K562 (cell line): Measurements from ENCODE around the gene TCTN3. TPM values are rescaled to one million over a fixed set of nuclear protein-coding genes. Genes with fewer than 3 reads are reported as not detected.
A peak's percentile ranks its signal among the peaks of the same experiment; 100 is the strongest.

ENCODE experiments used
- ASH1L ChIP-seq: fragments of 450-650 bp; IDR thresholded peaks from 2 replicates; pipeline ENCODE4 v1.6.1; 2018; ENCODE audit warnings: borderline replicate concordance, mild to moderate bottlenecking, low read depth; ENCODE audit not compliant: partially characterized antibody
- BRD4 ChIP-seq: fragments of 200-600 bp; sonication (generic); IDR thresholded peaks from 2 replicates; pipeline ENCODE4 v1.6.1; 2017; ENCODE audit warnings: inconsistent platforms
- DNMT1 ChIP-seq: fragments of 450-650 bp; IDR thresholded peaks from 2 replicates; pipeline ENCODE4 v1.6.1; 2016; ENCODE audit warnings: antibody characterized with exemption, mild to moderate bottlenecking
- ETS1 ChIP-seq: conservative IDR thresholded peaks from 2 replicates; pipeline ENCODE4 v1.6.1; 2011; ENCODE audit warnings: low read depth, mild to moderate bottlenecking, low read length; ENCODE audit not compliant: control insufficient read depth
- GATA2 ChIP-seq: sonication (generic); formaldehyde crosslinking; IDR thresholded peaks from 2 replicates; pipeline ENCODE4 v1.4.0; 2020; ENCODE audit warnings: mild to moderate bottlenecking, missing genetic modification reagents
- GTF2A2 ChIP-seq: IDR thresholded peaks from 2 replicates; pipeline ENCODE4 v1.6.1; 2016; ENCODE audit warnings: mild to moderate bottlenecking, missing genetic modification characterization, missing compliant biosample characterization
- HDAC8 ChIP-seq: fragments of 450-650 bp; IDR thresholded peaks from 2 replicates; pipeline ENCODE4 v1.6.1; 2016; ENCODE audit warnings: mild to moderate bottlenecking, missing genetic modification characterization, moderate library complexity, missing compliant biosample characterization
- HNRNPUL1 ChIP-seq: fragments of 200-400 bp; formaldehyde crosslinking; IDR thresholded peaks from 2 replicates; pipeline ENCODE4 v1.6.1; 2017; ENCODE audit warnings: low read length
- IRF2 ChIP-seq: sonication (generic); formaldehyde crosslinking; IDR thresholded peaks from 2 replicates; pipeline ENCODE4 v1.8.1; 2022; ENCODE audit warnings: mild to moderate bottlenecking, missing genetic modification reagents
- KLF10 ChIP-seq: fragments of 250-450 bp; sonication (Bioruptor Pico); IDR thresholded peaks from 2 replicates; pipeline ENCODE4 v1.6.1; 2021; ENCODE audit warnings: matching md5 sums
- PCBP1 ChIP-seq: fragments of 200-400 bp; formaldehyde crosslinking; IDR thresholded peaks from 2 replicates; pipeline ENCODE4 v1.6.1; 2018; ENCODE audit warnings: mild to moderate bottlenecking, low read depth, low read length; ENCODE audit not compliant: poor library complexity, severe bottlenecking
- PHTF2 ChIP-seq: fragments of 250-450 bp; sonication (Bioruptor Pico); IDR thresholded peaks from 2 replicates; pipeline ENCODE4 v1.5.0; 2021; ENCODE audit warnings: mild to moderate bottlenecking
- SIN3A ChIP-seq, 2 experiments: fragments of 150-350 bp in 1 of 2; IDR thresholded peaks; 2 replicates each; pipeline ENCODE4 v1.6.1; 2011 to 2016; ENCODE audit warnings: borderline replicate concordance in 2 of 2, low read depth in 2 of 2, low read length in 2 of 2, mild to moderate bottlenecking in 2 of 2, moderate library complexity in 2 of 2; ENCODE audit not compliant: control insufficient read depth in 1 of 2
- SMARCC2 ChIP-seq: fragments of 450-650 bp; IDR thresholded peaks from 2 replicates; pipeline ENCODE4 v1.6.1; 2017; ENCODE audit warnings: antibody characterized with exemption, moderate library complexity, mild to moderate bottlenecking, low read depth
- SRF ChIP-seq, 2 experiments: fragments of 250-450, 450-650 bp in 1 of 2; sonication (Bioruptor Pico) in 1 of 2; sonication (generic) in 1 of 2; formaldehyde crosslinking; IDR thresholded peaks; 2 replicates each; pipeline versions ENCODE4 v1.5.0 to v1.5.1; 2020 to 2022; ENCODE audit warnings: mild to moderate bottlenecking in 1 of 2, missing genetic modification reagents in 1 of 2
- USF2 ChIP-seq: sonication (generic); formaldehyde crosslinking; IDR thresholded peaks from 2 replicates; pipeline ENCODE4 v1.5.0; 2020; ENCODE audit warnings: missing genetic modification reagents
- YY1 ChIP-seq, 3 experiments: IDR thresholded peaks; 2 replicates each; pipeline ENCODE4 v1.6.1; 2011; ENCODE audit warnings: low read length in 2 of 3, mild to moderate bottlenecking in 2 of 3, moderate library complexity in 2 of 3, borderline replicate concordance in 1 of 3, control low read depth in 1 of 3, low read depth in 1 of 3; ENCODE audit not compliant: insufficient read depth in 3 of 3, insufficient replicate concordance in 2 of 3, control insufficient read depth in 1 of 3, insufficient read length in 1 of 3; ENCODE audit errors: extremely low read depth in 1 of 3
- ZNF12 ChIP-seq: sonication (generic); formaldehyde crosslinking; IDR thresholded peaks from 2 replicates; pipeline ENCODE4 v1.4.0; 2020; ENCODE audit warnings: mild to moderate bottlenecking, missing genetic modification reagents
- ZNF511 ChIP-seq: sonication (generic); formaldehyde crosslinking; IDR thresholded peaks from 2 replicates; pipeline ENCODE4 v1.8.0; 2022; ENCODE audit warnings: mild to moderate bottlenecking, missing genetic modification reagents
- polyA plus RNA-seq, 8 experiments: library from polyadenylated mRNA; depleted of rRNA in 4 of 8; stranded (reverse) in 5 of 8; unstranded in 3 of 8; fragments of >200 nt; fragmentation: Nextera tagmentation in 2 of 8; fragmentation: Illumina TruSeq in 1 of 8; extraction: Ambion mirVana in 2 of 8; extraction: Trizol in 1 of 8; gene quantifications; 2 replicates each; pipeline versions ENCODE4 v1.2.1 to v1.2.3, GENCODE V29; 2011 to 2014; ENCODE audit warnings: inconsistent platforms in 1 of 8, missing spikeins in 1 of 8
- total RNA-seq, 7 experiments: library from RNA; depleted of rRNA in 6 of 7; stranded (reverse); fragments of >200 nt in 6 of 7; fragmentation: Illumina TruSeq in 2 of 7; extraction: Trizol in 2 of 7; gene quantifications; 2 replicates each; pipeline versions ENCODE4 v1.2.1 to v1.2.3, GENCODE V29; 2011 to 2021; ENCODE audit warnings: low replicate concordance in 1 of 7

The TCTN3 gene
- total and polyA plus RNA-seq, 9 of the 15 experiments (the other 6 are each of a cell fraction or from before 2014, with no cell fraction given) = 10.4 to 25.8 (median 16.3) TPM

- TF ChIP-seq DNMT1 (no peak), IRF2 (no peak), HDAC8 (tag) (no peak), USF2 (CRISPR knock-in tag) (peak; percentile 51), GATA2 (CRISPR knock-in tag) (no peak), SRF (CRISPR knock-in tag; IDR thresholded peaks at IDR 0.05) (peak in 1 of 2 experiments; percentile 63; a peak in 1 of 4 replicates), ZNF511 (CRISPR knock-in tag) (no peak), PCBP1 (no peak), HNRNPUL1 (no peak), PHTF2 (CRISPR knock-in tag) (no peak), KLF10 (CRISPR knock-in tag) (no peak), ASH1L (no peak), BRD4 (no peak), YY1 (IDR thresholded peaks at IDR 0.05; ENCODE audit: borderline replicate concordance in 1 of 3, control insufficient read depth in 1 of 3, extremely low read depth in 1 of 3, insufficient read depth in 3 of 3, insufficient read length in 1 of 3, insufficient replicate concordance in 2 of 3, low read depth in 1 of 3, low read length in 2 of 3) (peak in 1 of 3 experiments; percentile 15), GTF2A2 (tag) (no peak), ETS1 (no peak), SIN3A (IDR thresholded peaks at IDR 0.05; ENCODE audit: borderline replicate concordance in 2 of 2, control insufficient read depth in 1 of 2, low read depth in 2 of 2, low read length in 2 of 2) (peak in 1 of 2 experiments; percentile 47; a peak in 1 of 4 replicates), ZNF12 (CRISPR knock-in tag) (no peak), SMARCC2 (no peak)
These were observed 37.2 kb downstream of the TCTN3 start, which contains the start of gene ALDH18A1 (continued) for GRCh38 chr10:95656291-95657164.
